ENCODE measurements around the gene AGBL1.

- TF ChIP-seq EZH2 (IDR thresholded peaks at IDR 0.05; ENCODE audit: low read length), result no peak
- no peak for TF ChIP-seq CTCF (optimal IDR thresholded peaks at IDR 0.05 in 1 of 3, IDR thresholded peaks at IDR 0.05 in 1 of 3, conservative IDR thresholded peaks at IDR 0.05 in 1 of 3; ENCODE audit: extremely low read depth in 1 of 3, insufficient read depth in 2 of 3, low read length in 3 of 3)
Observed at GRCh38 chr15:86690566-86690965, 610.9 kb downstream of the AGBL1 start.
